GM12892 (cell line): Measurements from ENCODE around the gene PIK3CB.

Experiments
- POLR2A ChIP-seq: IDR thresholded peaks from 2 replicates; pipeline ENCODE4 v1.6.1; 2011; ENCODE audit warnings: low read depth, low read length, control low read depth
- POLR2AphosphoS5 ChIP-seq: IDR thresholded peaks from 2 replicates; pipeline ENCODE4 v1.6.1; 2011; ENCODE audit warnings: low read depth, low read length, control low read depth

DNA sequence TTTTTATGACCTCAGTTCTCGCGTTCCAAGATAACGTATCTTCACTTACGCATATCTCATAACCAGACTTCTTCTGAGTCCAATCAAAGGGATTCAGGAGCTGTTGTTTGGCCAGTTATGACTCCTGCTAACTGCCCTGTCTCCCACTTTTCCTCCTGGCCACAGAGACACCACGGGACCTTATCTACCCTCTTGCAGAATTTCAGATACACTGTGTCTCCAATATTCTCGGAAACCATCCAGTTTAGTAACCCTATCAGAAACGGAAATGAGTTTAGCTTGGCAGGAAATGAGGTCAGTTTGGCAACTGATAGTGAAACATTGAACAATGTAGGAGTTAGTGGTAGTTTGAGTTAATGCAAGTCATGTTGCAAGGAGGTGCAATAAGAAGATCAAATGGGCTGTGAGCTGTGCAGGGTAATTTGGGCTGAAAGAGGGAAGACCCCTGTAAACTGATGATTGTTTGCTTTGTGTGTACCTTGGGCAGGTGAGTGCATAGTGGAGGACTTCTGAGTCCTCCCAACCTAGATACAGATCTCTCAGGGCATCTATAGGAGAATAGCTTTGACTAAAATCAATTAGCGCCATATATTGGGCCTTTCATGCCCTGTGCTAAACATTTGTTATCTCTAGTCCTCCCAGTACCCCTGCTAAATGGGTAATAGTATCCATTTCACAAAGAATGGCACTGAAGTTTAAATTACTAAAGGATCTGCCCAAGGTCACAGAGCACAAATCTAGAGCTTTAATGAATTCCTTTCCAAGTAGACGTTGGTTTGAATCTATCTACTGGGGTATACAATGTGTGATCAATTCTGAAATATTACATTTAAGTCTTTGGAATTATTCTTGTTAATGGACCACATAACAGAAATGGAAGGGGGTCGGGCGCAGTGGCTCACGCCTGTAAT lies 41.3 kb upstream of the PIK3CB start:
- TF ChIP-seq POLR2A = no peak
- no peak for TF ChIP-seq POLR2AphosphoS5
